ENCODE results near the gene TIMM44.

GRCh38 chr19:7921967-7922835 is 21.3 kb downstream of the TIMM44 start:
- TF ChIP-seq EP300 (IDR thresholded peaks at IDR 0.05) (no peak), CTCF (IDR thresholded peaks at IDR 0.05) (no peak)

All from sigmoid colon (tissue), 4 donors.